ENCODE measurements around the gene ZKSCAN5. TPM values are rescaled to one million over a fixed set of nuclear protein-coding genes. Genes with fewer than 3 reads are reported as not detected.

Gene ZKSCAN5
- 1 to 10 TPM; 6.8 to 9.7 (median 7.4) TPM for total RNA-seq
- 12.1 TPM for total RNA-seq (2013)

DNA sequence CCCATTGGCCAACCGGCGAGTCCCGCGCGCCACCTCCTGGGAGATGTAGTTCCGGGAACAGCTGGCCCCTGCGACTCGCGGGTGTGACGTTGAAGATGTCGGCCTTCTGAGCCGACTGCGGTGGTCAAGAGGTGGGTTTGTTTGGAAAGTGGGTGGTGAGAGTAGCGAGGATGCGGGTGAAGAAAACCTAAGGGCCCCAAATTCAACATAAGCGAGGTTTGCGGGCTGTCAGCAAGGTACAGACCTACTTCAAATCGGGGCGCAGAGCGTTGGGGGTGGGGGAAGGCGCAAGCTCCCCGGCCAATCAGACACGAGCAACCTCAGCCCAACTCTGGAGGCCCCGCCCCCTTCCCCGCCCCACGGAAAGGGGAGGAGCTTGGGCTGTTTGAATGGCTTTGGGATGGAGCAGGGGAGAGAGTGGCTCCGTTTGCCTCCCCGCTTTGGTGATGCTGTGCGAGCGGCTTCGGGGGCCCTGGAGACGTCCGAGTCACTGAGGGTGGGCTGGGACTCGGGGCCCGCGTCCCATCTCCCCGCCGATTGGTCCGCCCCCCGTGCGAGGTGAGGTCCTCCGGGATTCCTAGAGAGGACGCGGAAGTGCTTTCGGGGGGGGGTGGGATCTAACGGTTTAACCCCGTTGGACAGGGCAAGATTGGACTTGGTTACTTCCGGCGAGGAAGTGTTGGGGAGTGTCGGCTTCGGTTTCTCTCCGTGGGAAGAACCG, at the start of gene ZKSCAN5:
ZKSCAN5 (plus strand) TSS at position 60 of the 721 bp plus-strand sequence. CDS start 1,383 bp downstream, outside the sequence.
- peak within 1 kb of the TSS; percentile 95 to 96 for H3K27ac Mint-ChIP-seq
- WGBS (ENCODE audit: insufficient coverage): under 1% methylated on average over 53 of the region's 53 CpGs
- H3K27me3 Mint-ChIP-seq (ENCODE audit: low read depth in 2 of 2): no peaks in the 10 kb centered on the region
- H3K9me3 ChIP-seq (ENCODE audit: control insufficient read depth, insufficient read depth, low read length): no peaks in the 10 kb centered on the region
- H3K4me3 Mint-ChIP-seq: peak within 1 kb of the TSS; percentile 98
- intact Hi-C loops (cut with micrococcal nuclease): loop anchor here (1.0 to 10.0 kb wide), 5 partner anchors 38 to 130 kb away; partner anchors contain the start of genes ARPC1B, ATP5MF, BUD31 and FAM200A
- H3K4me1 ChIP-seq (ENCODE audit: control insufficient read depth, insufficient read depth, low read length): peaks cover 30% of the 10 kb centered on the region
- H3K4me1 Mint-ChIP-seq: peaks cover 18 to 24% of the 10 kb centered on the region in 2 donors
- H3K27ac ChIP-seq (ENCODE audit: low read length): peak within 1 kb of the TSS; percentile 90
- no peaks in the 10 kb centered on the region for H3K27me3 ChIP-seq (ENCODE audit: control insufficient read depth, insufficient read depth, low read length)
- no peaks in the 10 kb centered on the region for H3K9me3 Mint-ChIP-seq
- DNase-seq (peak; percentile 97), ATAC-seq (peak; percentile 84 to 95 (median 85))
- H3K36me3 ChIP-seq (ENCODE audit: control insufficient read depth, insufficient read depth, low read length): no peaks in the 10 kb centered on the region
- H3K36me3 Mint-ChIP-seq: no peaks in the 10 kb centered on the region
- peak within 1 kb of the TSS; percentile 95 for H3K4me3 ChIP-seq (ENCODE audit: low read length)
- TF ChIP-seq, protein P1, sequence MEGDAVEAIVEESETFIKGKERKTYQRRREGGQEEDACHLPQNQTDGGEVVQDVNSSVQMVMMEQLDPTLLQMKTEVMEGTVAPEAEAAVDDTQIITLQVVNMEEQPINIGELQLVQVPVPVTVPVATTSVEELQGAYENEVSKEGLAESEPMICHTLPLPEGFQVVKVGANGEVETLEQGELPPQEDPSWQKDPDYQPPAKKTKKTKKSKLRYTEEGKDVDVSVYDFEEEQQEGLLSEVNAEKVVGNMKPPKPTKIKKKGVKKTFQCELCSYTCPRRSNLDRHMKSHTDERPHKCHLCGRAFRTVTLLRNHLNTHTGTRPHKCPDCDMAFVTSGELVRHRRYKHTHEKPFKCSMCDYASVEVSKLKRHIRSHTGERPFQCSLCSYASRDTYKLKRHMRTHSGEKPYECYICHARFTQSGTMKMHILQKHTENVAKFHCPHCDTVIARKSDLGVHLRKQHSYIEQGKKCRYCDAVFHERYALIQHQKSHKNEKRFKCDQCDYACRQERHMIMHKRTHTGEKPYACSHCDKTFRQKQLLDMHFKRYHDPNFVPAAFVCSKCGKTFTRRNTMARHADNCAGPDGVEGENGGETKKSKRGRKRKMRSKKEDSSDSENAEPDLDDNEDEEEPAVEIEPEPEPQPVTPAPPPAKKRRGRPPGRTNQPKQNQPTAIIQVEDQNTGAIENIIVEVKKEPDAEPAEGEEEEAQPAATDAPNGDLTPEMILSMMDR (IDR thresholded peaks at IDR 0.05): no peak

DNA sequence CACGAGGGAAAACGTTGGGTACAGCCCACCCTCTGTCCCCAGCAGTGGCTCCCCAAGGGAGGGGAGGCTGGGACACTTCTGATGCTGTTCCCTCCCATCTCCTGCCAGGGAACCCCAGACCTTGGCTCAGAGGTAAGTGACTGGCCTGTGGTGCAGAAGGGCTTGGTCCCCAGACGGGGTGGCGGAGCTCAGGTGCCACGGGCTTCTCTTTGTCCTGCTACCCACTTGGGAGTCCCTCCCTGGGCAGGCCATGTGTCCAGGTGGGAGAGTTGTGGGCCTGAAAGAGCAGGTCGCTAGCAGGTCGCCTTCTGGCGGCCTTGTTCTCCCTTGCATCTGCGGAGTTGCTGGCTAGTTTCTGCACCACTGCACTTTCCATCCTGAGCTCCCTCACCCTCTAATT, 48.6 kb upstream of the ZKSCAN5 start:
- peaks cover 18% of the 10 kb centered on the region in 2 donors for H3K4me1 Mint-ChIP-seq
- H3K4me1 ChIP-seq (ENCODE audit: control insufficient read depth, insufficient read depth, low read length): no peaks in the 10 kb centered on the region
- H3K27me3 Mint-ChIP-seq (ENCODE audit: low read depth in 2 of 2): no peaks in the 10 kb centered on the region
- TF ChIP-seq, protein P1 (IDR thresholded peaks at IDR 0.05): no peak
- intact Hi-C loops (cut with micrococcal nuclease): loop anchor here (5.0 kb wide), 1 partner anchor 39 kb away; no protein-coding TSS in a partner anchor
- H3K4me3 Mint-ChIP-seq: no peak overlapping the region
- no peak overlapping the region for H3K4me3 ChIP-seq (ENCODE audit: low read length)
- 89% methylated on average over 9 of the region's 9 CpGs for WGBS (ENCODE audit: insufficient coverage)
- H3K27me3 ChIP-seq (ENCODE audit: control insufficient read depth, insufficient read depth, low read length): no peaks in the 10 kb centered on the region
- peaks cover 43% of the 10 kb centered on the region for H3K36me3 ChIP-seq (ENCODE audit: control insufficient read depth, insufficient read depth, low read length)
- ATAC-seq (no peak), DNase-seq (no peak)
- no peaks in the 10 kb centered on the region for H3K9me3 Mint-ChIP-seq
- H3K36me3 Mint-ChIP-seq: no peaks in the 10 kb centered on the region
- H3K27ac ChIP-seq (ENCODE audit: low read length): no peak overlapping the region
- no peaks in the 10 kb centered on the region for H3K9me3 ChIP-seq (ENCODE audit: control insufficient read depth, insufficient read depth, low read length)
- no peak overlapping the region for H3K27ac Mint-ChIP-seq

DNA sequence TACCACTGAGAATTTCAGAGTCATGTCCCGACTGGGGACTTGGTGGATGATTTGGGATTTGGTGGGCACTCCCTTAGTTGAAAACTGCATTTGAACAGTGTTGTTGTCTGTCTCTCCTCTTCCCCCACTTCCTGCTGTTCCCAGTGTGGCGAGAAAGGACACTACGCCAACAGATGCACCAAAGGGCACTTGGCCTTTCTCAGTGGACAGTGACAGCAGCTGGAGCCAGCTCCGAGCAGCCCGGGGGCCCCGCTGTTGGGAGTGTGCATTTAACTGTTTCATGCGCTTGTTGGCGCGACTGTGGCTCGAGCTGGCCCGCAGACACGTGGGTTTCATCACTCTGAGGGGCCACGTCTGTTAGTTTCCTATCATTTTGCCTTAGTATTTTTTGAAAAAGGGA, 48.2 kb upstream of the ZKSCAN5 start:
- Histone ChIP-seq H3K36me3 (ENCODE audit: control insufficient read depth, insufficient read depth, low read length) (peaks cover 43% of the 10 kb centered on the region), H3K4me1 (ENCODE audit: control insufficient read depth, insufficient read depth, low read length) (no peaks in the 10 kb centered on the region), H3K27me3 (ENCODE audit: control insufficient read depth, insufficient read depth, low read length) (no peaks in the 10 kb centered on the region), H3K9me3 (ENCODE audit: control insufficient read depth, insufficient read depth, low read length) (no peaks in the 10 kb centered on the region), H3K4me3 (ENCODE audit: low read length) (no peak overlapping the region), H3K27ac (ENCODE audit: low read length) (no peak overlapping the region)
- H3K9me3 Mint-ChIP-seq: no peaks in the 10 kb centered on the region
- no peaks in the 10 kb centered on the region for H3K27me3 Mint-ChIP-seq (ENCODE audit: low read depth in 2 of 2)
- peaks cover 18% of the 10 kb centered on the region in 2 donors for H3K4me1 Mint-ChIP-seq
- ATAC-seq (no peak), DNase-seq (no peak)
- no peaks in the 10 kb centered on the region for H3K36me3 Mint-ChIP-seq
- H3K4me3 Mint-ChIP-seq: no peak overlapping the region
- peak overlapping the region in 1 of 2 donors; percentile 58 for H3K27ac Mint-ChIP-seq
- intact Hi-C loops (cut with micrococcal nuclease): loop anchor here (5.0 kb wide), 1 partner anchor 39 kb away; no protein-coding TSS in a partner anchor
- WGBS (ENCODE audit: insufficient coverage): 91% methylated on average over 13 of the region's 13 CpGs
- TF ChIP-seq, protein P1 (IDR thresholded peaks at IDR 0.05): no peak
